IMR-90 (cell line): ENCODE results near the gene DCTN1. TPM values are rescaled to one million over a fixed set of nuclear protein-coding genes. Genes with fewer than 3 reads are reported as not detected.

Source experiments
- ATAC-seq: fragments of 200-7000 bp; cut with Tn5 transposase; 2 replicates; pipeline ENCODE4 v1.9.1; 2020; ENCODE audit warnings: low read depth, mild to moderate bottlenecking, moderate library complexity
- BruUV-seq: library from RNA; stranded (reverse); fragments of 400-500 nt; replicated peaks from 2 replicates; lab custom pipeline; 2021; lab: Mats Ljungman, UMichigan
- CTCF ChIA-PET: fragments of 300-600 bp; formaldehyde crosslinking; extraction: SDS; loops from one replicate; lab custom pipeline; 2021; ENCODE audit warnings: antibody characterized with exemption; lab: Yijun Ruan, JAX
- POLR2A ChIA-PET: fragments of 300-600 bp; sonication (Branson Sonifier 250); formaldehyde crosslinking; loops from one replicate; lab custom pipeline; 2022; ENCODE audit warnings: antibody characterized with exemption; ENCODE audit not compliant: unreplicated experiment; lab: Charles Lee
- DNase-seq: peaks from one replicate; pipeline ENCODE4 v3.0.0; 2013
- H2AFZ ChIP-seq: replicated peaks from 2 replicates; pipeline ENCODE3; 2013; ENCODE audit warnings: low read length, mild to moderate bottlenecking; ENCODE audit not compliant: poor library complexity
- H2AK5ac ChIP-seq: 2 replicates; pipeline ENCODE4 v1.6.1; 2013; ENCODE audit warnings: low read depth, low read length, inconsistent platforms
- H2AK9ac ChIP-seq: replicated peaks from 2 replicates; pipeline ENCODE3; 2013; ENCODE audit warnings: mild to moderate bottlenecking, low read depth, low read length, moderate library complexity; ENCODE audit not compliant: poor library complexity
- H2BK120ac ChIP-seq: 2 replicates; pipeline ENCODE4 v1.6.1; 2013; ENCODE audit warnings: low read depth, low read length, inconsistent platforms
- H2BK15ac ChIP-seq: 3 replicates; pipeline ENCODE4 v1.6.1; 2013; ENCODE audit warnings: low read depth, low read length, inconsistent platforms
- H2BK20ac ChIP-seq: 2 replicates; pipeline ENCODE4 v1.6.1; 2013; ENCODE audit warnings: low read depth, mild to moderate bottlenecking, inconsistent platforms, low read length, moderate library complexity
- H2BK5ac ChIP-seq: 2 replicates; pipeline ENCODE4 v1.6.1; 2013; ENCODE audit warnings: mild to moderate bottlenecking, low read depth, low read length, inconsistent platforms; ENCODE audit not compliant: poor library complexity, severe bottlenecking
- H3K14ac ChIP-seq: replicated peaks from 2 replicates; pipeline ENCODE4 v1.6.1; 2013; ENCODE audit warnings: low read depth, low read length, inconsistent platforms
- H3K18ac ChIP-seq: 2 replicates; pipeline ENCODE4 v1.6.1; 2013; ENCODE audit warnings: low read depth, low read length, control low read depth
- H3K23ac ChIP-seq: 2 replicates; pipeline ENCODE4 v1.6.1; 2013; ENCODE audit warnings: low read depth, low read length, inconsistent platforms
- H3K27ac ChIP-seq: 2 replicates; pipeline ENCODE4 v1.5.1; 2013; ENCODE audit warnings: mild to moderate bottlenecking, control low read depth, low read length; ENCODE audit not compliant: insufficient read depth
- H3K27me3 ChIP-seq: 2 replicates; pipeline ENCODE4 v1.6.1; 2013; ENCODE audit warnings: low read length; ENCODE audit not compliant: control insufficient read depth, insufficient read depth
- H3K36me3 ChIP-seq: 2 replicates; pipeline ENCODE4 v1.6.1; 2013; ENCODE audit warnings: low read length, mixed read lengths; ENCODE audit not compliant: control insufficient read depth, insufficient read depth
- H3K4ac ChIP-seq: 2 replicates; pipeline ENCODE4 v1.6.1; 2013; ENCODE audit warnings: low read depth, low read length, inconsistent platforms
- H3K4me1 ChIP-seq: 2 replicates; pipeline ENCODE4 v1.6.1; 2013; ENCODE audit warnings: low read length, mixed read lengths; ENCODE audit not compliant: control insufficient read depth, insufficient read depth
- H3K4me2 ChIP-seq: 2 replicates; pipeline ENCODE4 v1.6.1; 2013; ENCODE audit warnings: low read depth, mild to moderate bottlenecking, control low read depth, low read length, moderate library complexity
- H3K4me3 ChIP-seq: 2 replicates; pipeline ENCODE4 v1.5.1; 2013; ENCODE audit warnings: low read depth, mild to moderate bottlenecking, control low read depth, low read length, moderate library complexity; ENCODE audit not compliant: insufficient read depth
- H3K56ac ChIP-seq: 2 replicates; pipeline ENCODE4 v1.6.1; 2013; ENCODE audit warnings: low read length, inconsistent platforms; ENCODE audit not compliant: insufficient read depth; ENCODE audit errors: extremely low read depth
- H3K79me1 ChIP-seq, 2 experiments: 2 replicates each; pipeline ENCODE4 v1.6.1; 2013; ENCODE audit warnings: low read length in 2 of 2, inconsistent platforms in 1 of 2, low read depth in 1 of 2
- H3K9ac ChIP-seq: 2 replicates; pipeline ENCODE4 v1.6.1; 2013; ENCODE audit warnings: low read depth, low read length, control low read depth
- H3K9me1 ChIP-seq: 2 replicates; pipeline ENCODE4 v1.6.1; 2013; ENCODE audit warnings: low read length, inconsistent platforms; ENCODE audit not compliant: insufficient read depth
- H3K9me3 ChIP-seq: 2 replicates; pipeline ENCODE4 v1.6.1; 2013; ENCODE audit warnings: low read length; ENCODE audit not compliant: control insufficient read depth, insufficient read depth
- H4K20me1 ChIP-seq: 2 replicates; pipeline ENCODE4 v1.6.1; 2013; ENCODE audit warnings: low read length, inconsistent platforms; ENCODE audit not compliant: insufficient read depth
- H4K5ac ChIP-seq: 2 replicates; pipeline ENCODE4 v1.6.1; 2013; ENCODE audit warnings: mild to moderate bottlenecking, low read depth, low read length, control low read depth
- H4K8ac ChIP-seq, 2 experiments: 2 replicates each; pipeline ENCODE4 v1.6.1; 2013; ENCODE audit warnings: low read depth in 2 of 2, low read length in 2 of 2, control low read depth in 1 of 2, inconsistent platforms in 1 of 2
- H4K91ac ChIP-seq: 2 replicates; pipeline ENCODE4 v1.6.1; 2013; ENCODE audit warnings: low read depth, low read length, inconsistent platforms; ENCODE audit not compliant: insufficient read depth
- BHLHE40 ChIP-seq: fragments of 150-350 bp; IDR thresholded peaks from 2 replicates; pipeline ENCODE4 v1.6.1; 2016; ENCODE audit warnings: mild to moderate bottlenecking, low read depth, low read length
- CEBPB ChIP-seq: IDR thresholded peaks from 2 replicates; pipeline ENCODE4 v1.6.1; 2012; ENCODE audit warnings: low read depth, low read length, improper control_type of control experiment
- MAFK ChIP-seq: IDR thresholded peaks from 2 replicates; pipeline ENCODE4 v1.6.1; 2012; ENCODE audit warnings: low read depth, low read length, improper control_type of control experiment
- MAZ ChIP-seq: IDR thresholded peaks from 2 replicates; pipeline ENCODE4 v1.6.1; 2012; ENCODE audit warnings: low read depth, mild to moderate bottlenecking, low read length, improper control_type of control experiment, moderate library complexity, borderline replicate concordance
- MXI1 ChIP-seq: IDR thresholded peaks from 2 replicates; pipeline ENCODE4 v1.6.1; 2012; ENCODE audit warnings: low read depth, mild to moderate bottlenecking, low read length, moderate library complexity, borderline replicate concordance
- NFE2L2 ChIP-seq: fragments of 150-350 bp; IDR thresholded peaks from 2 replicates; pipeline ENCODE4 v1.6.1; 2016; ENCODE audit warnings: low read depth, mild to moderate bottlenecking, low read length
- POLR2A ChIP-seq: IDR thresholded peaks from 2 replicates; pipeline ENCODE4 v1.6.1; 2012; ENCODE audit warnings: mild to moderate bottlenecking, low read depth, low read length
- RAD21 ChIP-seq: IDR thresholded peaks from 2 replicates; pipeline ENCODE4 v1.6.1; 2012; ENCODE audit warnings: low read length, improper control_type of control experiment
- RCOR1 ChIP-seq: IDR thresholded peaks from 2 replicates; pipeline ENCODE4 v1.6.1; 2012; ENCODE audit warnings: mild to moderate bottlenecking, low read length, improper control_type of control experiment; ENCODE audit not compliant: insufficient replicate concordance
- RFX5 ChIP-seq: IDR thresholded peaks from 2 replicates; pipeline ENCODE4 v1.8.0; 2012; ENCODE audit warnings: low read depth, mild to moderate bottlenecking, low read length, moderate library complexity
- SMC3 ChIP-seq: fragments of 150-350 bp; IDR thresholded peaks from 2 replicates; pipeline ENCODE4 v1.6.1; 2016; ENCODE audit warnings: low read depth, mild to moderate bottlenecking, antibody characterized with exemption, low read length, moderate library complexity
- WGBS, 2 experiments: methylation state at CpG; one replicate each; pipeline versions ENCODE4 v1.1.5 to v1.1.7; 2013; ENCODE audit warnings: missing lambda C conversion rate in 2 of 2; ENCODE audit not compliant: insufficient read length in 1 of 2; ENCODE audit errors: extremely low coverage in 2 of 2; 5-methylcytosine and 5-hydroxymethylcytosine counted together
- dilution Hi-C: fragments of 300-500 bp; cut with HindIII; formaldehyde crosslinking; loops from one replicate; pipeline ENCODE4 v1.14.3; 2018; ENCODE audit warnings: low sequenced_read_pairs; ENCODE audit not compliant: unreplicated experiment
- in situ Hi-C: fragments of 300-500 bp; cut with MboI; formaldehyde crosslinking; loops from 3 replicates; pipeline ENCODE4 v1.14.3; 2019; ENCODE audit warnings: low sequenced_read_pairs, inconsistent platforms, mixed read lengths
- intact Hi-C: fragments of 100-400 bp; cut with micrococcal nuclease; formaldehyde crosslinking; loops from 2 replicates; pipeline ENCODE4 v1.10.0; 2022
- polyA plus RNA-seq, 3 experiments: library from polyadenylated mRNA; depleted of rRNA; stranded (reverse); fragments of >200 nt; gene quantifications; 2 replicates each; pipeline ENCODE4 v1.2.3, GENCODE V29; 2012; ENCODE audit warnings: low replicate concordance in 1 of 3
- total RNA-seq: library from RNA; depleted of rRNA; stranded (reverse); fragments of >200 nt; gene quantifications from 2 replicates; pipeline ENCODE4 v1.2.3, GENCODE V29; 2012
- TF ChIP-seq, protein P1 (sequence below): fragments of 150-350 bp; IDR thresholded peaks from 2 replicates; pipeline ENCODE4 v1.6.1; 2016; ENCODE audit warnings: low read depth, mild to moderate bottlenecking, low read length, moderate library complexity, borderline replicate concordance
- TF ChIP-seq, protein P2 (sequence below): fragments of 150-350 bp; IDR thresholded peaks from 2 replicates; pipeline ENCODE4 v1.6.1; 2017; ENCODE audit warnings: mild to moderate bottlenecking, antibody characterized with exemption, low read length, low read depth

The DCTN1 gene
- total and polyA plus RNA-seq, 2 of the 4 experiments (the other 2 are of a cell fraction), result 136 to 204 TPM

DNA sequence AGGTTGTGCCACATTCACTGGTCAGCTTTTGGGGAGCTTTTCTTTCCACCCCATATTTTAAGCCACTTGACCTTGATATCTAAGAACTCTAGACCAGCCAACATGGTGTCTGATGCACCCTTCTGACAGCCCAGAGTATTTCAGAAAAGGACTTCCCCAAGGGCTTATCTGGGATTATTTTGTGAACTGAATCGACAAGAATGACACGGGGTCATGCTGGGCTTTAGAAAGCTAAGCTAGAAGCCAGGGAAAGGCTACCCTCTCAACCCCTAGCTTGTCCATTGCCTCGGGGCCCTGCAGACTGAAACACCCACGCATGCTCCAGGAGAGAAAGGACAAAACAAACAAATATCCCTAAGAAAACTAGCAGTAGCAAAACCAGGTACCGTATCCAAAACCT lies 52.9 kb downstream of the DCTN1 start:
- Histone ChIP-seq H3K9ac (no peak overlapping the region), H2BK5ac (no peak overlapping the region), H2BK120ac (no peak overlapping the region), H3K56ac (no peak overlapping the region), H2BK20ac (no peak overlapping the region), H3K9me3 (no peaks in the 10 kb centered on the region), H4K5ac (no peak overlapping the region), H3K4me3 (no peak overlapping the region), H3K36me3 (no peaks in the 10 kb centered on the region), H2BK15ac (no peak overlapping the region), H4K8ac (no peak overlapping the region), H3K27me3 (peaks cover 18% of the 10 kb centered on the region), H3K14ac (no peak overlapping the region), H3K18ac (no peak overlapping the region), H3K4ac (no peak overlapping the region), H2AFZ (no peak overlapping the region), H3K4me1 (no peaks in the 10 kb centered on the region), H4K20me1 (no peaks in the 10 kb centered on the region), H3K79me1 (no peaks in the 10 kb centered on the region), H4K91ac (no peak overlapping the region), H2AK9ac (no peak overlapping the region), H3K4me2 (no peak overlapping the region), H2AK5ac (no peak overlapping the region), H3K23ac (no peak overlapping the region), H3K9me1 (peaks cover 4% of the 10 kb centered on the region; the same call in 1 of the 2 replicates), H3K27ac (no peak overlapping the region)
- ChIA-PET CTCF (interaction anchor here (4.3 kb wide), 1 partner anchor 7 kb away, joined by 34 read pairs; no protein-coding TSS in a partner anchor), POLR2A (no interaction called here)
- no peak for ATAC-seq
- BruUV-seq, result no TSS peak
- no peak for DNase-seq
- dilution Hi-C loops, result no loop called here
- in situ Hi-C loops, result loop anchor here (25.0 kb wide), 1 partner anchor 515 kb away; no protein-coding TSS in a partner anchor
- intact Hi-C loops, result no loop called here
- no peak for TF ChIP-seq NFE2L2
- no peak for TF ChIP-seq MAFK
- TF ChIP-seq BHLHE40, result no peak
- TF ChIP-seq, protein P1, sequence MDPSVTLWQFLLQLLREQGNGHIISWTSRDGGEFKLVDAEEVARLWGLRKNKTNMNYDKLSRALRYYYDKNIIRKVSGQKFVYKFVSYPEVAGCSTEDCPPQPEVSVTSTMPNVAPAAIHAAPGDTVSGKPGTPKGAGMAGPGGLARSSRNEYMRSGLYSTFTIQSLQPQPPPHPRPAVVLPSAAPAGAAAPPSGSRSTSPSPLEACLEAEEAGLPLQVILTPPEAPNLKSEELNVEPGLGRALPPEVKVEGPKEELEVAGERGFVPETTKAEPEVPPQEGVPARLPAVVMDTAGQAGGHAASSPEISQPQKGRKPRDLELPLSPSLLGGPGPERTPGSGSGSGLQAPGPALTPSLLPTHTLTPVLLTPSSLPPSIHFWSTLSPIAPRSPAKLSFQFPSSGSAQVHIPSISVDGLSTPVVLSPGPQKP, result no peak
- TF ChIP-seq RAD21, result no peak
- TF ChIP-seq POLR2A, result no peak
- TF ChIP-seq RCOR1, result no peak
- TF ChIP-seq, protein P2, sequence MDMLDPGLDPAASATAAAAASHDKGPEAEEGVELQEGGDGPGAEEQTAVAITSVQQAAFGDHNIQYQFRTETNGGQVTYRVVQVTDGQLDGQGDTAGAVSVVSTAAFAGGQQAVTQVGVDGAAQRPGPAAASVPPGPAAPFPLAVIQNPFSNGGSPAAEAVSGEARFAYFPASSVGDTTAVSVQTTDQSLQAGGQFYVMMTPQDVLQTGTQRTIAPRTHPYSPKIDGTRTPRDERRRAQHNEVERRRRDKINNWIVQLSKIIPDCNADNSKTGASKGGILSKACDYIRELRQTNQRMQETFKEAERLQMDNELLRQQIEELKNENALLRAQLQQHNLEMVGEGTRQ, result no peak
- TF ChIP-seq SMC3, result no peak
- no peak for TF ChIP-seq CEBPB
- no peak for TF ChIP-seq RFX5
- TF ChIP-seq MAZ, result no peak
- no peak for TF ChIP-seq MXI1
- WGBS, 2 experiments, result no CpG with 5 or more reads among the region's 5 CpGs
